ENCODE measurements around the gene AGBL3.
"Not testable (repeated sequence)": the region's sequence is repeated elsewhere in the genome, so short reads cannot be mapped to it uniquely, and the experiment has no call there.

AGBL3 gene

GRCh38 chr7:134966691-134967090 is 19.6 kb upstream of the AGBL3 start:
- peak; percentile 7 to 53 for DNase-seq

- no peak for DNase-seq
These were observed 18.2 kb upstream of the AGBL3 start for GRCh38 chr7:134968110-134968509.

- DNase-seq = not testable (repeated sequence)
These were observed 4.7 kb upstream of the AGBL3 start for GRCh38 chr7:134981645-134982044.

GRCh38 chr7:134985894-134986362 is 380 bp upstream of the AGBL3 start:
- no peak for DNase-seq

- peak in 1 of 2 experiments; percentile 11 for DNase-seq
These were observed 1.9 kb downstream of the AGBL3 start for GRCh38 chr7:134988161-134988560.

- DNase-seq = no peak
These were observed 5.4 kb downstream of the AGBL3 start for GRCh38 chr7:134991469-134992339.

GRCh38 chr7:134992626-134993179 is 6.4 kb downstream of the AGBL3 start:
- no peak for DNase-seq

GRCh38 chr7:134993877-134994456 is 7.7 kb downstream of the AGBL3 start:
- no peak for DNase-seq

GRCh38 chr7:134995239-134996096 is 9.2 kb downstream of the AGBL3 start:
- DNase-seq = no peak

- peak in 1 of 2 experiments; percentile 5 for DNase-seq
These were observed 9.8 kb downstream of the AGBL3 start for GRCh38 chr7:134996097-134996550.

- DNase-seq = no peak
These were observed 11.0 kb downstream of the AGBL3 start for GRCh38 chr7:134997214-134997885.

- no peak for DNase-seq
These were observed 12.8 kb downstream of the AGBL3 start for GRCh38 chr7:134999136-134999535.

GRCh38 chr7:135001390-135002165 is 15.3 kb downstream of the AGBL3 start:
- no peak for DNase-seq

GRCh38 chr7:135012229-135012628 is 25.9 kb downstream of the AGBL3 start:
- DNase-seq = no peak

GRCh38 chr7:135023622-135024021 is 37.3 kb downstream of the AGBL3 start:
- DNase-seq = no peak

GRCh38 chr7:135035252-135035651 is 48.9 kb downstream of the AGBL3 start:
- no peak for DNase-seq

- not testable (repeated sequence) for DNase-seq
These were observed 80.7 kb downstream of the AGBL3 start for GRCh38 chr7:135067017-135067416.

GRCh38 chr7:135074096-135074495 is 87.8 kb downstream of the AGBL3 start:
- DNase-seq = no peak

GRCh38 chr7:135074531-135074930 is 88.2 kb downstream of the AGBL3 start:
- no peak for DNase-seq

GRCh38 chr7:135075716-135076115 is 89.4 kb downstream of the AGBL3 start:
- no peak for DNase-seq

GRCh38 chr7:135076882-135077281 is 90.6 kb downstream of the AGBL3 start:
- DNase-seq = no peak
